ENCODE results near the gene SLC16A1.

GRCh38 chr1:113002297-113002696 lies 46.3 kb upstream of the SLC16A1 start:
- TF ChIP-seq CTCF (IDR thresholded peaks at IDR 0.05) (no peak), POLR2A (IDR thresholded peaks at IDR 0.05) (no peak), POLR2AphosphoS5 (IDR thresholded peaks at IDR 0.05) (no peak)
